Measurements from ENCODE around the gene MFAP4.

DNA sequence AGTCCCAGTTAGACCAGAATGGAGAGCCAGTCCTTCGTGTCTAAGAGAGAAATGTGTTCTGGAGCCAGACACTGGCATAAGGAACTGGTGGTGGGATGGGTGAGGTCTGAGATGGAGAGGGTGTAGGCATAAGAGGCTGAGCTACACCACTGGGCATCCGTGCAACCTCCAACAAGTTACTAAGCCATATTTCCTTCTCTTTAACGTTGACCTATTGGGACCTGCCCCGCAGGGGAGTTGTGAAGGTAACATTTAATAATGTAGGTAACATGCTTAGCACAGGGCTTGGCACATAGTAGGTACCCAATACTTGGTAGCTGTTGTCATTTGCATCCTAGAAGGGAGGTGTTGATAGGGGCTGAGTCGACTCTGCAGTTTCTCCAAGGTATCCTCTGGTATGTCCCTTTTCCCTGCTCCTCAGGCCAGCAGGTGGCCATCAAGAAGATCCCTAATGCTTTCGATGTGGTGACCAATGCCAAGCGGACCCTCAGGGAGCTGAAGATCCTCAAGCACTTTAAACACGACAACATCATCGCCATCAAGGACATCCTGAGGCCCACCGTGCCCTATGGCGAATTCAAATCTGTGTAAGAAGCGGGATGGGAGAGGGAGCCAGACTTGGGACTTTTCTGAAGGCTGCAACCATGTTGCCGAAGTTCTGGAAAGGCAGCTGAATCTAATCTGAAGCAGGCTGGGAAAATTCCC, 7.5 kb downstream of the MFAP4 start:
- TF ChIP-seq ELF4 (CRISPR knock-in tag; IDR thresholded peaks at IDR 0.05; ENCODE audit: low read depth) (no peak), CREB1 (CRISPR knock-in tag; IDR thresholded peaks at IDR 0.05) (no peak), ZNF121 (CRISPR knock-in tag; IDR thresholded peaks at IDR 0.05) (no peak), NR2C2 (CRISPR knock-in tag; IDR thresholded peaks at IDR 0.05) (no peak), RORB (CRISPR knock-in tag; IDR thresholded peaks at IDR 0.05) (no peak)
- TF ChIP-seq, protein P1, sequence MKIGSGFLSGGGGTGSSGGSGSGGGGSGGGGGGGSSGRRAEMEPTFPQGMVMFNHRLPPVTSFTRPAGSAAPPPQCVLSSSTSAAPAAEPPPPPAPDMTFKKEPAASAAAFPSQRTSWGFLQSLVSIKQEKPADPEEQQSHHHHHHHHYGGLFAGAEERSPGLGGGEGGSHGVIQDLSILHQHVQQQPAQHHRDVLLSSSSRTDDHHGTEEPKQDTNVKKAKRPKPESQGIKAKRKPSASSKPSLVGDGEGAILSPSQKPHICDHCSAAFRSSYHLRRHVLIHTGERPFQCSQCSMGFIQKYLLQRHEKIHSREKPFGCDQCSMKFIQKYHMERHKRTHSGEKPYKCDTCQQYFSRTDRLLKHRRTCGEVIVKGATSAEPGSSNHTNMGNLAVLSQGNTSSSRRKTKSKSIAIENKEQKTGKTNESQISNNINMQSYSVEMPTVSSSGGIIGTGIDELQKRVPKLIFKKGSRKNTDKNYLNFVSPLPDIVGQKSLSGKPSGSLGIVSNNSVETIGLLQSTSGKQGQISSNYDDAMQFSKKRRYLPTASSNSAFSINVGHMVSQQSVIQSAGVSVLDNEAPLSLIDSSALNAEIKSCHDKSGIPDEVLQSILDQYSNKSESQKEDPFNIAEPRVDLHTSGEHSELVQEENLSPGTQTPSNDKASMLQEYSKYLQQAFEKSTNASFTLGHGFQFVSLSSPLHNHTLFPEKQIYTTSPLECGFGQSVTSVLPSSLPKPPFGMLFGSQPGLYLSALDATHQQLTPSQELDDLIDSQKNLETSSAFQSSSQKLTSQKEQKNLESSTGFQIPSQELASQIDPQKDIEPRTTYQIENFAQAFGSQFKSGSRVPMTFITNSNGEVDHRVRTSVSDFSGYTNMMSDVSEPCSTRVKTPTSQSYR (CRISPR knock-in tag; IDR thresholded peaks at IDR 0.05): no peak
- TF ChIP-seq, protein P2, sequence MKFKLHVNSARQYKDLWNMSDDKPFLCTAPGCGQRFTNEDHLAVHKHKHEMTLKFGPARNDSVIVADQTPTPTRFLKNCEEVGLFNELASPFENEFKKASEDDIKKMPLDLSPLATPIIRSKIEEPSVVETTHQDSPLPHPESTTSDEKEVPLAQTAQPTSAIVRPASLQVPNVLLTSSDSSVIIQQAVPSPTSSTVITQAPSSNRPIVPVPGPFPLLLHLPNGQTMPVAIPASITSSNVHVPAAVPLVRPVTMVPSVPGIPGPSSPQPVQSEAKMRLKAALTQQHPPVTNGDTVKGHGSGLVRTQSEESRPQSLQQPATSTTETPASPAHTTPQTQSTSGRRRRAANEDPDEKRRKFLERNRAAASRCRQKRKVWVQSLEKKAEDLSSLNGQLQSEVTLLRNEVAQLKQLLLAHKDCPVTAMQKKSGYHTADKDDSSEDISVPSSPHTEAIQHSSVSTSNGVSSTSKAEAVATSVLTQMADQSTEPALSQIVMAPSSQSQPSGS (CRISPR knock-in tag; IDR thresholded peaks at IDR 0.05; ENCODE audit: borderline replicate concordance, low read depth): no peak
